Lower lobe of right lung (tissue), 2 donors: Measurements from ENCODE around the gene MTMR1. TPM values are rescaled to one million over a fixed set of nuclear protein-coding genes. Genes with fewer than 3 reads are reported as not detected.

ENCODE experiments used
- ATAC-seq, 2 donors: fragments of 200-7000 bp; cut with Tn5 transposase; one replicate each; pipeline ENCODE4 v1.9.1; 2020 to 2022; ENCODE audit warnings: mild to moderate bottlenecking in 2 of 2, moderate library complexity in 2 of 2
- DNase-seq: peaks from one replicate; pipeline ENCODE4 v3.0.0-alpha.2; 2020
- H3K27ac ChIP-seq: fragments of 200-600 bp; one replicate; pipeline ENCODE4 v1.8.0; 2022
- H3K27me3 ChIP-seq: fragments of 200-600 bp; one replicate; pipeline ENCODE4 v1.8.0; 2022; ENCODE audit warnings: low read depth
- H3K36me3 ChIP-seq: fragments of 200-600 bp; one replicate; pipeline ENCODE4 v1.8.0; 2022; ENCODE audit warnings: mild to moderate bottlenecking
- H3K4me1 ChIP-seq: fragments of 200-600 bp; one replicate; pipeline ENCODE4 v1.8.0; 2022
- H3K4me3 ChIP-seq: fragments of 200-600 bp; one replicate; pipeline ENCODE4 v1.8.0; 2022; ENCODE audit warnings: mild to moderate bottlenecking
- H3K9me3 ChIP-seq: fragments of 200-600 bp; one replicate; pipeline ENCODE4 v1.8.0; 2022
- intact Hi-C: fragments of 100-400 bp; cut with DNase I; formaldehyde crosslinking; loops from one replicate; pipeline ENCODE4 v1.11.0; 2022
- total RNA-seq: library from RNA; stranded (reverse); fragmentation: NEBNext Ultra II Directional; extraction: Animal tissue kit (Norgen Biotek cat#: 25700); gene quantifications from one replicate; pipeline ENCODE4 v1.2.1, GENCODE V29; 2021
- TF ChIP-seq, protein P1 (sequence below): fragments of 200-600 bp; IDR thresholded peaks from one replicate; pipeline ENCODE4 v1.8.0; 2022; ENCODE audit warnings: antibody characterized with exemption, mild to moderate bottlenecking
- donor health status: DM: no; HTN: yes; CAD: no; lungs with severe emphysema.

MTMR1 gene
- total RNA-seq, 1 donor from 2014 or later: 22.4 TPM

DNA sequence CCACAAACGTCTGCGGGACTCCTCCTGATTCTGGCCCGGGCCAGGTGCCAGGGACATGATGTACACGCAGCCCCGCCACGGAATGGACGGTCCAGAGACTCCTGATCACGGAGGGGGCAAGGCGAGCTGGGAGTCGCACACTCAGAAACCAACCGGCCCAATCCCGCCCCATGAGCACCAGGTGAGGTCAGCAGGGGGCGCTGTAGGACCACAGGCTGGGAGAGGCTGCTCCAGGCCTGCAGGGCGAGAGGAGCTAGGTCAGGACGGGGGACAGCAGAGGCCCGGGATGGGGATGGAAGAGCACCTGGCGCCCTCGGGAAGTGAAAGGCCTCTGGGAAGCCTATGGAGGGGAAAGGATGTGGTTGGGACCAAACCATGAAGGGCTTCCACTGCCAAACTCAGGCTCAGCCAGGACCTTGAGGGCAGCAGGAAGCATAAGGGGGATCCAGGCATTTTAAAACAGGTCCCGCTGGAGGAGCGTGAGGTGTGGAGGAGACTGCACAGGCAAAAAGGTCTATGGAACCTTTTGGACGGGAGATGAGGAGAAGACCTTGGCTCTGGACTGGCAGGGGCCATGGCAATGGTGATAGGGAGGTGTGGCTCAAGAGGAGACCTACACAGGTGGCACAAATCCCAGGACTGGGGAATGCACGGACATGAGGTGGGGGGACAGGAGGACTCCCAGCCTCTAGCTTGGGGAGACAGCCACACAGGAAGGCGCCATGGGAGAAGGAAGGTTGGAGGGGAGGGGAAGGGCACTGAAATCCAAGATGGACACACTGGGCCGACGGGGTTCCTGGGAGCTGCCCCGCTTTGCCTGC lies 79.2 kb downstream of the MTMR1 start:
- TF ChIP-seq, protein P1, sequence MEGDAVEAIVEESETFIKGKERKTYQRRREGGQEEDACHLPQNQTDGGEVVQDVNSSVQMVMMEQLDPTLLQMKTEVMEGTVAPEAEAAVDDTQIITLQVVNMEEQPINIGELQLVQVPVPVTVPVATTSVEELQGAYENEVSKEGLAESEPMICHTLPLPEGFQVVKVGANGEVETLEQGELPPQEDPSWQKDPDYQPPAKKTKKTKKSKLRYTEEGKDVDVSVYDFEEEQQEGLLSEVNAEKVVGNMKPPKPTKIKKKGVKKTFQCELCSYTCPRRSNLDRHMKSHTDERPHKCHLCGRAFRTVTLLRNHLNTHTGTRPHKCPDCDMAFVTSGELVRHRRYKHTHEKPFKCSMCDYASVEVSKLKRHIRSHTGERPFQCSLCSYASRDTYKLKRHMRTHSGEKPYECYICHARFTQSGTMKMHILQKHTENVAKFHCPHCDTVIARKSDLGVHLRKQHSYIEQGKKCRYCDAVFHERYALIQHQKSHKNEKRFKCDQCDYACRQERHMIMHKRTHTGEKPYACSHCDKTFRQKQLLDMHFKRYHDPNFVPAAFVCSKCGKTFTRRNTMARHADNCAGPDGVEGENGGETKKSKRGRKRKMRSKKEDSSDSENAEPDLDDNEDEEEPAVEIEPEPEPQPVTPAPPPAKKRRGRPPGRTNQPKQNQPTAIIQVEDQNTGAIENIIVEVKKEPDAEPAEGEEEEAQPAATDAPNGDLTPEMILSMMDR: peak; percentile 79
- H3K27me3 ChIP-seq: no peaks in the 10 kb centered on the region
- H3K27ac ChIP-seq: no peak overlapping the region
- H3K4me3 ChIP-seq: no peak overlapping the region
- peaks cover 9% of the 10 kb centered on the region for H3K36me3 ChIP-seq
- intact Hi-C loops: loop anchor here (5.0 kb wide), 1 partner anchor 310 kb away; no protein-coding TSS in a partner anchor
- ATAC-seq (peak; percentile 84 to 91), DNase-seq (peak; percentile 81)
- H3K4me1 ChIP-seq: no peaks in the 10 kb centered on the region
- no peaks in the 10 kb centered on the region for H3K9me3 ChIP-seq

DNA sequence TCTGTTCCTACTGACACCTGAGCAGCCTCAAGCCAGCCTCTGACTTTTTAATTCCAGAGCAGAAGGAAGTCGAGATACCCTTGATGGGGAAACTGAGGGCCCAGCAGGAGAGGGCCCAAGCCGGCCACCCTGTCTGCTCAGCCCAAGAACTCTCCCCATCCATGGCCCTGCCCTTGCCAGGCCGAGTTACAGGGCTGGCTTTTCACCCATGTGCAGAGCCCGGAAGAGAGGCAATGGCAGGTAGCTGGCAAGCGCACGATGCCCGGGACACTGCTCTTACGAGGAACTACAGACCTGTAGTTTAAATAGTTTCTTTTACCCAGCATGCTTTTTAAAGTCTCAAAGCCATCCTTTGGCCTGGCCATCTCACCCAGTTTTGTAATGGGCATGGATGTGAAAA lies 79.9 kb downstream of the MTMR1 start:
- DNase-seq (no peak), ATAC-seq (no peak)
- intact Hi-C loops: loop anchor here (5.0 kb wide), 1 partner anchor 309 kb away; no protein-coding TSS in a partner anchor
- TF ChIP-seq, protein P1: no peak
- no peak overlapping the region for H3K4me3 ChIP-seq
- no peak overlapping the region for H3K27ac ChIP-seq
- no peaks in the 10 kb centered on the region for H3K4me1 ChIP-seq
- no peaks in the 10 kb centered on the region for H3K27me3 ChIP-seq
- peaks cover 9% of the 10 kb centered on the region for H3K36me3 ChIP-seq
- H3K9me3 ChIP-seq: no peaks in the 10 kb centered on the region

DNA sequence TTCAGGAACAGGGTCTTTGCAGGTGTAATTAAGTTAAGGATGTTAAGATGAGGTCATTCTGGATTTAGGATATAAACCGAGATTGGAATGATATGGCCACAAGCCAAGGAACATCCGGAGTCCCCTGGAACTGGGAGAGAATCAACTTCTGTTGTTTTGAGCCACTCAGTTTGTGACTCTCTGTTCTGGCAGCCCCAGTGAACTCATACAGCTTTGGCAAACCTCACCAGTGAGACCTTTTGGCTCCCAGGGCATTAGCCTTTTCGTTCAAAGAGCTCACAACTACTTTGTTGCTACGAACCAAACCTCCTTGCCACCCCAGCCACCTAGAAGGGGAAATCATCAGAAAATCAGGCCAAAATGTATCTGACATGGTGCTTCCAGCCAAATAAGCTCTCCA lies 80.4 kb downstream of the MTMR1 start:
- H3K27ac ChIP-seq: no peak overlapping the region
- H3K36me3 ChIP-seq: peaks cover 4% of the 10 kb centered on the region
- TF ChIP-seq, protein P1: no peak
- ATAC-seq: no peak
- intact Hi-C loops: loop anchor here (5.0 kb wide), 1 partner anchor 309 kb away; no protein-coding TSS in a partner anchor
- H3K4me3 ChIP-seq: no peak overlapping the region
- no peaks in the 10 kb centered on the region for H3K9me3 ChIP-seq
- DNase-seq: no peak
- H3K4me1 ChIP-seq: no peaks in the 10 kb centered on the region
- H3K27me3 ChIP-seq: no peaks in the 10 kb centered on the region

DNA sequence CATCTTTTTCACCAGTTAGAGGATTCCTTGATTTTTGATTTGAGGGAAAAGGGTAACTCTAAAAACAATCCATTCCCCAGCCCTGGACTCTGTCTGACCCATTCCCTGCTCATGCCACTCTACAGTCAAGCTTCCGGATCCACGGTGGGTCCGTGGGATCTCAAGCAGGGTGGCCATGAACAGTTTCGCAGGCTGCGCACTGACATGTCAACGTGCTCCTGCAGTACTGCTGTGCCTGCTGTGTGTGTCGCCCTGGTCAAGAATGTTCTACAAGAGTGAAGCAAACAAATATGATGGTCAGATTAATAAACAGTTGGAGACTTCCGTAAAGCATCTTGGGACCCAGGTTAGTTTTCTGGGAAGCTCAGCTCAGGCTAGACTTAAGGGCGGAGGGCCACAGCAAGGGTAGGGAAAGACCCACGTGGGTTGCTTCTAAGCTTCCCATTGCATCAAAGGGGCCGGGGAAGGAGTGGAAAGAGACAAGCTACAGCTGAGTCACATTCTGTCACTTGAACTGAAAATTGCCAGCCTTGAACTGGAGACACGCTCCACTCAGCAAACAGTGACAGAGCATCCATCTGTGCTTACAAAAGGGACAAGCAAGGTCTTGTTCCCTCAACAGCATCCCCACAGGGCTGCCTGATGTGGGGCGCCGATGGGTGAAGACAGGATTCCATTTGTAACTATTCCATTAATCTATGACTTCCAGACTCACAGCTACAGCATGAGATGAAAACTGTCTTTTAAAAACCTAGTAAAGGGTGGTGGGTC lies 81.8 kb downstream of the MTMR1 start:
- DNase-seq (no peak), ATAC-seq (no peak)
- H3K4me3 ChIP-seq: no peak overlapping the region
- H3K4me1 ChIP-seq: no peaks in the 10 kb centered on the region
- TF ChIP-seq, protein P1: no peak
- no peaks in the 10 kb centered on the region for H3K27me3 ChIP-seq
- H3K27ac ChIP-seq: no peak overlapping the region
- intact Hi-C loops: loop anchor here (5.0 kb wide), 1 partner anchor 307 kb away; no protein-coding TSS in a partner anchor
- no peaks in the 10 kb centered on the region for H3K36me3 ChIP-seq
- no peaks in the 10 kb centered on the region for H3K9me3 ChIP-seq

DNA sequence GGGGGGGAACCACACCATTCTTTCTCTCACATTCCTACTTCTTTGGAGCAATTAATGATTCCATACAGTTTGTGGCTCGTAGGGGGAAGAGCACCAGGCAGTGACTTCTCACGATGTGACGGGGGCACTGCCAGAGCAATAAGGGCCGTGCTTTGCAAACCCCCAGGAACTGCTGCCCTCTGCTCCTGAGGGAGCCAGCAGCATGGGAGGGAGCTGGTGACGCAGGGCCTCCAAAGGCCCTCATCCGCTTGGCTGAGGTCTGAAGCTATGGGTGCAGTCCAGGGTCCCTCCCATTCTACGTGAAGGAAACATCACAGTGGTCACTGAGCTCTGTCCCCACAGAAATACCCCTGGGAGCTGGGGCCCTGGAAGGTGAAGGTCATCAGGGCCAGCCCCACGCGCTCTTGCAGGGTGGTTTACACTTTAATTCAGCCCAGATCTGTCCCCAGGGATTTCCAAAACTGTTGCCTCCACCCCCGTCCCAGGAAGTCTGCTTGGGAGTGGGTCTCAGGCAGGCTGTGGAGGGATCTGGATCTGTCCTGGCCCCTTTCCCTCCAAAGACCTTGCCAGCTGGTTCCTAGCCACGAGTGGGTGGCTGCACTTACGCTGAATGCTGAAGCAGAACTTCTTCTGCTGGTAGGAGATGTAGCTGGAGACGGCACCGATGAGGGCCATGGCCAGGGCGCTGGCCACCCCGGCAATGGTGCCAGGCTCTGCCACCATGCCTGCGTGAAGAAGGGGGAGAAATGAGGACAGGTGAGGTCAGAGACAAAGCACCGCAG lies 82.6 kb downstream of the MTMR1 start:
- Histone ChIP-seq H3K27me3 (no peaks in the 10 kb centered on the region), H3K36me3 (no peaks in the 10 kb centered on the region), H3K4me3 (no peak overlapping the region), H3K9me3 (no peaks in the 10 kb centered on the region), H3K4me1 (no peaks in the 10 kb centered on the region), H3K27ac (no peak overlapping the region)
- DNase-seq (no peak), ATAC-seq (no peak)
- TF ChIP-seq, protein P1: no peak
- intact Hi-C loops: no loop called here
